Body of pancreas (tissue), 4 donors: ENCODE results near the gene PHOSPHO1. TPM values are rescaled to one million over a fixed set of nuclear protein-coding genes. Genes with fewer than 3 reads are reported as not detected.

ENCODE experiments used
- ATAC-seq: fragments of 150-250 bp; one replicate; pipeline ENCODE4 v1.9.1; 2016
- DNase-seq, 4 donors: peaks; one replicate each; pipeline ENCODE4 v3.0.0-alpha.2; 2019
- H3K27ac ChIP-seq, 4 donors: fragments of 200-600 bp; sonication (generic); 1 replicate in 3 of 4; 2 replicates in 1 of 4; pipeline versions ENCODE4 v1.5.1 to v1.6.1; 2016 to 2019; ENCODE audit warnings: mild to moderate bottlenecking in 1 of 4, mixed read lengths in 1 of 4, moderate library complexity in 1 of 4
- H3K27me3 ChIP-seq, 2 donors: fragments of 200-600 bp; sonication (generic); one replicate each; pipeline ENCODE4 v1.6.0; 2016; ENCODE audit warnings: mild to moderate bottlenecking in 1 of 2
- H3K36me3 ChIP-seq, 2 donors: fragments of 200-600 bp; sonication (generic); replicated peaks in 1 of 2; 2 replicates each; pipeline ENCODE4 v1.5.1; 2016; ENCODE audit warnings: low read depth in 2 of 2; ENCODE audit not compliant: insufficient read depth in 1 of 2
- H3K4me1 ChIP-seq: fragments of 200-600 bp; sonication (generic); one replicate; pipeline ENCODE4 v1.6.0; 2016
- H3K4me3 ChIP-seq, 2 donors: fragments of 200-600 bp; sonication (generic); 1 replicate in 1 of 2; 2 replicates in 1 of 2; pipeline ENCODE4 v1.5.1; 2016 to 2019
- H3K9me3 ChIP-seq, 3 donors: fragments of 200-600 bp; sonication (generic); 1 replicate in 2 of 3; 2 replicates in 1 of 3; pipeline ENCODE4 v1.5.1; 2016
- POLR2A ChIP-seq, 3 donors: fragments of 450-650 bp; IDR thresholded peaks; one replicate each; pipeline ENCODE4 v1.6.1; 2016; ENCODE audit warnings: antibody characterized with exemption in 3 of 3, mild to moderate bottlenecking in 2 of 3
- WGBS, 2 donors: methylation state at CpG; one replicate each; pipeline ENCODE4 v1.1.5; 2017; 5-methylcytosine and 5-hydroxymethylcytosine counted together
- intact Hi-C: fragments of 100-400 bp; cut with DNase I; formaldehyde crosslinking; loops from one replicate; pipeline ENCODE4 v1.15.1; 2023
- total RNA-seq, 2 donors: library from RNA; depleted of rRNA; stranded (reverse); fragments of >200 nt; gene quantifications; one replicate each; pipeline ENCODE4 v1.1.0, GENCODE V29; 2016
- TF ChIP-seq, protein P1 (sequence below), 7 experiments: fragments of 450-650 bp in 4 of 7; fragments of 200-600 bp in 3 of 7; sonication (generic) in 3 of 7; IDR thresholded peaks; one replicate each; pipeline ENCODE4 v1.5.1; 2016 to 2019; ENCODE audit warnings: antibody characterized with exemption in 7 of 7

Gene PHOSPHO1
- total RNA-seq, 2 donors from 2014 or later: 13.5 TPM; not detected in 1

DNA sequence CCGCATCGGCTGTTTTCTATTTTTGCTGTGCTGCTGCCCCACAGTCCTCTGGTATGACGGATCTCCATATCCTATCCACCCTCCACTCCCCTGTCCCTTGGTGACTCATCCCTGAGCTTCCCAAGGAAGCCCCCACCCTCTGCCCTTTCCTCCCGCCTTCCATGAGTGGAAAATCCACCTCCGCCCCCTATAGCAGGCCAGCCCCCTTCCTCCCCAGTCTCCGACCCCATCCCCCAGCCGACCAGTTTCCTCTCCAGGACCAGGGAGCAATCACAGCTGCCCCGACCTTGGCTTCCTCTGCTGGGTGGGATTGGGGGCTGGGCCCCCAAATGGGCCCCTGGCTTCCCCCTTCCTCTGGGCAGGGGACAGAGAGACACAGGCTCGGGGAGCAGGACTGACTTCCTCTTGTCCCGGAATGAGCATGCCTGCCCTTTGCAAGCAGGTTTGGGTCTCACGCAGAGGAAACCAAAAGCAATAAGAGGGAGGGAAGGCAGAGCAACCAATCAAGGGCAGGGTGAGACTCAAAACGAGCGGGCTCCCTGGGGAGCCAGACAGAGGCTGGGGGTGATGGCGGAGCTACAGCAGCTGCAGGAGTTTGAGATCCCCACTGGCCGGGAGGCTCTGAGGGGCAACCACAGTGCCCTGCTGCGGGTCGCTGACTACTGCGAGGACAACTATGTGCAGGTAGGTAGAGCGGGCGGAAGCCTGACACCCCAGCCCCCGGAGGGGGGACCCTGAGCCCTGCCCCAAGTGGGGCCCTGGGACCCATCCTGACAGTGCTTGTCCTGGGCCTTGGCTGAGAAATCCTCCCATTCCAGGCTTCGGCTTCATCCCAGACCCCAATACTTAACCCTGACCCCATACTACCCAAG lies 20.2 kb downstream of the PHOSPHO1 start, which contains the start of the genes ABI3 and GNGT2:
TSS of gene ABI3 (plus strand) at position 550 of the 872 bp plus-strand sequence. CDS start at position 568, 18 bp downstream.
TSS of gene GNGT2 (minus strand) at position 417 of the 872 bp plus-strand sequence. CDS start 3,152 bp downstream, outside the sequence.
- Histone ChIP-seq H3K36me3 (no peaks in the 10 kb centered on the region), H3K4me3 (no peak within 1 kb of the TSS), H3K4me1 (peaks cover 16% of the 10 kb centered on the region), H3K27ac (peak within 1 kb of the TSS in 3 of 4 donors; percentile 20 to 52 (median 34)), H3K9me3 (no peaks in the 10 kb centered on the region), H3K27me3 (no peaks in the 10 kb centered on the region)
- peak in 2 of 3 donors; percentile 39 to 62 for TF ChIP-seq POLR2A (IDR thresholded peaks at IDR 0.05)
- TF ChIP-seq, protein P1, sequence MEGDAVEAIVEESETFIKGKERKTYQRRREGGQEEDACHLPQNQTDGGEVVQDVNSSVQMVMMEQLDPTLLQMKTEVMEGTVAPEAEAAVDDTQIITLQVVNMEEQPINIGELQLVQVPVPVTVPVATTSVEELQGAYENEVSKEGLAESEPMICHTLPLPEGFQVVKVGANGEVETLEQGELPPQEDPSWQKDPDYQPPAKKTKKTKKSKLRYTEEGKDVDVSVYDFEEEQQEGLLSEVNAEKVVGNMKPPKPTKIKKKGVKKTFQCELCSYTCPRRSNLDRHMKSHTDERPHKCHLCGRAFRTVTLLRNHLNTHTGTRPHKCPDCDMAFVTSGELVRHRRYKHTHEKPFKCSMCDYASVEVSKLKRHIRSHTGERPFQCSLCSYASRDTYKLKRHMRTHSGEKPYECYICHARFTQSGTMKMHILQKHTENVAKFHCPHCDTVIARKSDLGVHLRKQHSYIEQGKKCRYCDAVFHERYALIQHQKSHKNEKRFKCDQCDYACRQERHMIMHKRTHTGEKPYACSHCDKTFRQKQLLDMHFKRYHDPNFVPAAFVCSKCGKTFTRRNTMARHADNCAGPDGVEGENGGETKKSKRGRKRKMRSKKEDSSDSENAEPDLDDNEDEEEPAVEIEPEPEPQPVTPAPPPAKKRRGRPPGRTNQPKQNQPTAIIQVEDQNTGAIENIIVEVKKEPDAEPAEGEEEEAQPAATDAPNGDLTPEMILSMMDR (IDR thresholded peaks at IDR 0.05): no peak
- DNase-seq: peak in 2 of 4 donors; percentile 22 to 52
- 32 to 46% methylated on average over 17 to 22 of the region's 22 CpGs for WGBS, 2 donors
- intact Hi-C loops: no loop called here
- peak; percentile 39 for ATAC-seq

DNA sequence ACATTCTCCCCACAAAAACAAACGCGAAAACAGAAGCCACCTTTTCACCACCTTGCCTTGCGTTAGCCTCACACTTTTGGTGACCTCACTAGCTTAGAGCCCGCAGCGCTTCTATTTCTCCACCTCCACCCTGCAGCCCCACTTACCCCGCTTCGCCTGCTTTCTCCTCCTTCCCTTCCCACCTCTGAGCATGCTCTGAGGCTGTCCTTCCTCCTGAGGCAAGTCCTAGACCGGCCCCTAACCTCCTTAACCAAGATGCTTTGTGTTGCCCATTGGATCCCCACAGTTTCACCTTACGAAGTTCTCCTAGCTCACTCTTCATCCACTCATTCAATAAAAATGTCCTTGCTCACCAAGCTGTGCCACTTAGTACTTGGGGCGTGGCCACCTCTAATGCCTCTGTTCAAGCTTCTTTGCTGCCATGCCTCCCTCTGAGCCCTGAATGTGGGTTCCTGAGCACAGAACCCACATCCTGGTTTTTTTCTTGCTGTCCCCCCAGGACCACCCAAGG lies 21.5 kb downstream of the PHOSPHO1 start:
- Histone ChIP-seq H3K4me1 (peaks cover 5% of the 10 kb centered on the region), H3K9me3 (no peaks in the 10 kb centered on the region), H3K27ac (peak overlapping the region in 1 of 4 donors; percentile 52), H3K4me3 (no peak overlapping the region), H3K36me3 (no peaks in the 10 kb centered on the region), H3K27me3 (no peaks in the 10 kb centered on the region)
- intact Hi-C loops: no loop called here
- DNase-seq (no peak), ATAC-seq (no peak)
- TF ChIP-seq POLR2A (IDR thresholded peaks at IDR 0.05): no peak
- TF ChIP-seq, protein P1 (IDR thresholded peaks at IDR 0.05): no peak
- 73 to 83% methylated on average over 10 of the region's 10 CpGs for WGBS, 2 donors

DNA sequence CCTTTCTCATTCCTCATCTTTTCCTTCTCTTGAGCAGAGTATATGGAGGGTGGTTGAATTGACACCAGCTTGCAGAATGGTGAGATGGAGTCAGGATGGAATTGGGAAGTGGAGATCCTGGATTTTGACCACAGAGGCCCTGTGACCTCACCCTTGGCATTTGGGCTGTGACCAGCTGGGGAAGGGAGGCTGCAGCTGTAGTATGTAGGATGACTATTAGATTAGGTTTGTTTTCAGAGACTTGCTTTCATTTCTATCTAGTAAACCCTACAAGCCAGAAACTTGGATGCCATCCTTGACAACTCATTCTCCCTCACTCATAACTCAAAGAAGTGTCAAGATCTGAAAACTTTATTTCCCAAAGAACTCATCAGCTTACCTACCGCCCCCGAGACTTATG lies 26.1 kb downstream of the PHOSPHO1 start:
- Histone ChIP-seq H3K27ac (no peak overlapping the region), H3K4me1 (no peaks in the 10 kb centered on the region), H3K27me3 (no peaks in the 10 kb centered on the region), H3K4me3 (no peak overlapping the region), H3K9me3 (no peaks in the 10 kb centered on the region), H3K36me3 (no peaks in the 10 kb centered on the region)
- no peak for ATAC-seq
- intact Hi-C loops: no loop called here
- TF ChIP-seq, protein P1 (IDR thresholded peaks at IDR 0.05): no peak
- no peak for TF ChIP-seq POLR2A (IDR thresholded peaks at IDR 0.05)
- no peak for DNase-seq
- WGBS, 2 donors: 87 to 98% methylated on average over 2 of the region's 2 CpGs

DNA sequence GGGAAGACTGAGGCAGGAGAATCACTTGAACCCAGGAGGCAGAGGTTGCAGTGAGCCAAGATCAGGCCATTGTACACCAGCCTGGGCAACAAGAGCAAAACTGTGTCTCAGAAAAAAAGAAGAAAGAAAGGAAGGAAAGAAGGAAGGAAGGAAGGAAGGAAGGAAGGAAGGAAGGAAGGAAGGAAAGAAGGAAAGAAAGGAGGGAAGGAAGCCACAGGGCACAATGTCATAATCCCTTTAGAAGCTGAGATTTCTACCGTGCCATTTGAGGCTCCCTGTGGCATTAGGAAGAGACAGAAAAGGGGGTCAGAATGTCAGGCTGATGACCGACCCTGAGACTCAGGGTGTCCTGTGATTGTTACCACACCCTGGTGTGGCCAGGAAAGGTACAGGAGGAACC lies 26.8 kb downstream of the PHOSPHO1 start:
- Histone ChIP-seq H3K27me3 (no peaks in the 10 kb centered on the region), H3K4me3 (no peak overlapping the region), H3K27ac (no peak overlapping the region), H3K9me3 (no peaks in the 10 kb centered on the region), H3K36me3 (no peaks in the 10 kb centered on the region), H3K4me1 (no peaks in the 10 kb centered on the region)
- WGBS, 2 donors: 64 to 68% methylated on average over 2 of the region's 2 CpGs
- intact Hi-C loops: no loop called here
- DNase-seq (no peak), ATAC-seq (no peak)
- no peak for TF ChIP-seq POLR2A (IDR thresholded peaks at IDR 0.05)
- TF ChIP-seq, protein P1 (IDR thresholded peaks at IDR 0.05): no peak
